Right atrium auricular region (tissue), 2 donors: Measurements from ENCODE around the gene SRGN. TPM values are rescaled to one million over a fixed set of nuclear protein-coding genes. Genes with fewer than 3 reads are reported as not detected.

Experiments
- DNase-seq: peaks from one replicate; pipeline ENCODE4 v3.0.0-alpha.2; 2019; ENCODE audit warnings: low spot score
- H3K27ac ChIP-seq, 2 donors: fragments of 200-600 bp; sonication (generic); 1 replicate in 1 of 2; 2 replicates in 1 of 2; pipeline ENCODE4 v1.5.1; 2016 to 2019
- H3K27me3 ChIP-seq, 2 donors: fragments of 200-600 bp; sonication (generic); one replicate each; pipeline versions ENCODE4 v1.5.1 to v1.6.0; 2017 to 2019
- H3K36me3 ChIP-seq: fragments of 200-600 bp; sonication (generic); one replicate; pipeline ENCODE4 v1.5.1; 2016
- H3K4me1 ChIP-seq, 2 donors: fragments of 200-600 bp; sonication (generic); one replicate each; pipeline versions ENCODE4 v1.5.1 to v1.6.0; 2017 to 2019
- H3K4me3 ChIP-seq, 2 donors: fragments of 200-600 bp; sonication (generic); 1 replicate in 1 of 2; 2 replicates in 1 of 2; pipeline ENCODE4 v1.5.1; 2017 to 2019; ENCODE audit warnings: mild to moderate bottlenecking in 1 of 2, moderate library complexity in 1 of 2
- H3K9me3 ChIP-seq, 2 donors: fragments of 200-600 bp; sonication (generic); one replicate each; pipeline ENCODE4 v1.5.1; 2019
- total RNA-seq, 2 donors: library from RNA; depleted of rRNA; stranded (reverse); fragments of >200 nt; gene quantifications; one replicate each; pipeline ENCODE4 v1.1.0, GENCODE V29; 2016
- TF ChIP-seq, protein P1 (sequence below), 2 donors: fragments of 200-600 bp; sonication (generic); IDR thresholded peaks; one replicate each; pipeline ENCODE4 v1.5.1; 2019; ENCODE audit warnings: antibody characterized with exemption in 2 of 2

SRGN gene
- total RNA-seq, 2 donors from 2014 or later, result 79.4 to 124 TPM

DNA sequence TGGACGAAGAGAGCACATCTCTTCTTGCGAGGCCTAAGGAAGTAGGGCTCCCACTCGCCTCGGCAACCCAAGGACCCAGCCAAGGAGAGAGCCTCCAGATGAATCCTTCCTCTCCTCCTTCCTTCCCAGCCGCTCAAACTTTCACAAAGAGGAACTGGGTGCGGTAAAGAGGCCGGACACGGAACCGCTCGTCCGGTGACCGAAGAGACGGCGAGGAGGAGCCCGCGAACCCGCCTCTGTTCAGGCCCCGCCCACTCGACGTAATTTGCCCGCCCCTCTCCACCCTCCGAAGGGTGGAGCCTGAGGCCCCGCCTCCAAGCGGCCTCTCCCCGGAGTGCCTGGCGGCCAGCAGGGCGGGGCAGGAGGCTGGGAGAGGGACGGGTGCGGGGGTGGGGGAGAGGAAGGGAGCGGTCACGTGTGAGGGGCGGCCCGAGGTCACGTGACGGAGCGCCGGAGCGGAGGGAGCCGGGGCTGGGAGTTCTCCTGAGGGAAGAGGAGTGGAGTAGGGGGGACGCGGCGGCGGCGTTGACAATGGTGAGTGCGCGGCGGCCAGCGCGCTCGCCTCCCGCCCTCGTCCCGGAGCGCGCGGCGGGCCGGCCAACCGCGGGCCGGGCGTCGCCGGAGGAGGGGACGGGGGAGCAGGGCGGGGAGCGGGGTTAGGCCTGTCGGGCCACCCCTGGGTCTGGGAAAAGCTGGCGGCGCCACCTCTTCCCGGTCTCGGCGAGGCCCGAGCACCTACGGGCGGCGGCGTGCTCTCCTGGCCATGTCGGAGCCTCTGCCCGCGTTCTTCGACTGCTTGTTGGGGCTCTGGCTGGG, 36.1 kb downstream of the SRGN start, which contains the start of gene VPS26A:
TSS of gene VPS26A (plus strand) at position 432 of the 816 bp plus-strand sequence. CDS start at position 532, 100 bp downstream.
- H3K4me3 ChIP-seq, result peak within 1 kb of the TSS; percentile 86 to 97
- H3K36me3 ChIP-seq, result no peaks in the 10 kb centered on the region
- peak within 1 kb of the TSS; percentile 96 to 98 for H3K27ac ChIP-seq
- TF ChIP-seq, protein P1, sequence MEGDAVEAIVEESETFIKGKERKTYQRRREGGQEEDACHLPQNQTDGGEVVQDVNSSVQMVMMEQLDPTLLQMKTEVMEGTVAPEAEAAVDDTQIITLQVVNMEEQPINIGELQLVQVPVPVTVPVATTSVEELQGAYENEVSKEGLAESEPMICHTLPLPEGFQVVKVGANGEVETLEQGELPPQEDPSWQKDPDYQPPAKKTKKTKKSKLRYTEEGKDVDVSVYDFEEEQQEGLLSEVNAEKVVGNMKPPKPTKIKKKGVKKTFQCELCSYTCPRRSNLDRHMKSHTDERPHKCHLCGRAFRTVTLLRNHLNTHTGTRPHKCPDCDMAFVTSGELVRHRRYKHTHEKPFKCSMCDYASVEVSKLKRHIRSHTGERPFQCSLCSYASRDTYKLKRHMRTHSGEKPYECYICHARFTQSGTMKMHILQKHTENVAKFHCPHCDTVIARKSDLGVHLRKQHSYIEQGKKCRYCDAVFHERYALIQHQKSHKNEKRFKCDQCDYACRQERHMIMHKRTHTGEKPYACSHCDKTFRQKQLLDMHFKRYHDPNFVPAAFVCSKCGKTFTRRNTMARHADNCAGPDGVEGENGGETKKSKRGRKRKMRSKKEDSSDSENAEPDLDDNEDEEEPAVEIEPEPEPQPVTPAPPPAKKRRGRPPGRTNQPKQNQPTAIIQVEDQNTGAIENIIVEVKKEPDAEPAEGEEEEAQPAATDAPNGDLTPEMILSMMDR (IDR thresholded peaks at IDR 0.05), result peak in 1 of 2 donors; percentile 51
- peaks cover 0 to 17% of the 10 kb centered on the region in 2 donors for H3K4me1 ChIP-seq
- DNase-seq, result peak; percentile 98
- H3K9me3 ChIP-seq, result no peaks in the 10 kb centered on the region
- H3K27me3 ChIP-seq, result no peaks in the 10 kb centered on the region

DNA sequence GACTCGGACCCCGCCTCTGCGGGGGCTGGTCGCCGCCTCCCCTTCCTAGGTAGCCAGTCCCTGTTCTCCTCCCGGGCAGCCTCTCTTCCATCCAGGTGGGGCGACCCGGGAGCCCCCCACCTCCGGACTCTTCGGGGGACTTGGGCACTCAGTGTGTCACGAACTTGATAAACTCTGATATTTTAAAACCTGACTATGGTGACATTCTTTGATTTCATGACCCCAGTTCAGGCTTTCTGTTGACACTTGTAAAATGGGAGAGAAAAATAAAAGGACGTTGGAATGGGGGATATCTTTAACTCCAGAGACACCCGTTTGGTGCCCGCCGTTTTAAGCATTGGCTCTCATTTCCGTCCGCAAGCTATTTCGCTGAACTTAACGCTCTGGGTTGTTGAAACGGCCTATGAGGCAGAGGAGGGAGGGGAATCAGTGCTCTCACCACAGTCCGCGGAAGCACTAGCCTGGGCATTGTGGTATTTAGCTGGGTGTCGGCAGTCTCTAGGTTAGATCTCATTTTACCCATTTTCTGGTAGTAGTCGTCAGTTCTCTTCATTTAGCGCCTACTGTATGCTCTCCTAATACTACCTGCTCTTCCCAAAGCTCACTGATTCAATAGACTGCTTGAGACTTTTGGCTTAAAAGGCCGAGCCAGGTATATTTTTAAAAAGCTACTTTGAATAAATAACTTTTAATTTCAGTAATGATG, 36.8 kb downstream of the SRGN start:
- Histone ChIP-seq H3K36me3 (no peaks in the 10 kb centered on the region), H3K4me3 (peak overlapping the region; percentile 86 to 97), H3K4me1 (peaks cover 0 to 19% of the 10 kb centered on the region in 2 donors), H3K27me3 (no peaks in the 10 kb centered on the region), H3K27ac (peak overlapping the region; percentile 96 to 98), H3K9me3 (no peaks in the 10 kb centered on the region)
- TF ChIP-seq, protein P1 (IDR thresholded peaks at IDR 0.05), result no peak
- DNase-seq, result no peak

DNA sequence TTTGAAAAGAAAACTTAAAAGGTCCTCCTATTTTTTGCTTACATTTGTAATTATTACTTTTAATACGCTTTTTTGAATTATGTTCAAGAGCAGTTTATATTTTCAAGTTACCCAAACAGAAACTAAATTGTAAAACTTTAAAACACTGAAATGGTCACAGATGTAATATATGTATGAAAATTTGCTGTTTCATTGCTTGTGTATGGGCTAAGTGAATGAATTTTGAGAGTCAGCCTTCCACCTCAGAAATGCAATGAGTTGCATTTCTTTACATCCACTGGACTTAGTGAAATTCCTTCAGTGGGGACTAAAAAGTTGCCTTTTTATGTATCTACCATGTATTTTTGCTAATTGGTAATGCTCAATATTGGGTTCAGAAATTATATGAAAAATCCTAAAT, 37.7 kb downstream of the SRGN start:
- TF ChIP-seq, protein P1 (IDR thresholded peaks at IDR 0.05), result no peak
- Histone ChIP-seq H3K9me3 (no peaks in the 10 kb centered on the region), H3K4me3 (peak overlapping the region in 1 of 2 donors; percentile 97), H3K27ac (no peak overlapping the region), H3K36me3 (no peaks in the 10 kb centered on the region), H3K27me3 (no peaks in the 10 kb centered on the region), H3K4me1 (peaks cover 0 to 19% of the 10 kb centered on the region in 2 donors)
- no peak for DNase-seq

DNA sequence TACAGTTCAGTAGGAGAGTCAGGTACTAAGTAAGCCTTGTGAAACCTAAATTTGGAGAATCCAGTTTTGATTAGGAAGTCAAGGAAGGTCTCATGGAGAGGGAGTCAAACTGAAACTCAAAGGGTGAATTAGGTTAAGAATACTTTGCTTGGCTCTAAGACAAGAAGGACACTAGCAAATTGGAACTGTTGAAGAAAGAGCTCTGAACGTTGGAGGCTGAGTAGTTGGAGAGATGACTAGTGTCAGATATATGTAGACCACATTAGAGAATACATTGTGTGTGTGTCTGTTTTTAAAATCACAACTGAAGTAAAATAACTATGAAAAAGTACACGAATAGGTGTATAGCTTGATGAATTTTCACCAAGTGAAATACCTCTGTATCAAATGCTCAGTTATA, 42.3 kb downstream of the SRGN start:
- no peak overlapping the region for H3K4me3 ChIP-seq

DNA sequence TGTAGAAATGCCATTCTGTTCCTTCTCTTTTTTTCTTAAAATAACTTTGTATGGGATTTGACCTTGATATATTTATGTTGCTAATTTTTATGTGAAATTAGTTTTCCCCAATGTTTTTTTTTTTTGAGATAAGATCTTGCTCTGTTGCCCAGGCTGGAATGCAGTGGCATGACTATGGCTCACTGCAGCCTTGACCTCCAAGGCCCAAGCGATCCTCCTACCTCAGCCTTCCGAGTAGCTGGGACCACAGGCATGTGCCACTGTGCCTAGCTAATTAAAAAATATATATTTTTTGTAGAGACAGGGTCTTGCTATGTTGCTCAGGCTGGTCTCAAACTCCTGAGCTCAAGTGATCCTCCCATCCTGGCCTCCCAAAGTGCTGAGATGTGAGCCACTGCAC, 52.1 kb downstream of the SRGN start:
- Histone ChIP-seq H3K27ac (no peak overlapping the region), H3K9me3 (no peaks in the 10 kb centered on the region), H3K36me3 (peaks cover 13% of the 10 kb centered on the region), H3K4me3 (no peak overlapping the region), H3K27me3 (no peaks in the 10 kb centered on the region), H3K4me1 (no peaks in the 10 kb centered on the region)
- no peak for DNase-seq
- TF ChIP-seq, protein P1 (IDR thresholded peaks at IDR 0.05), result no peak

More for the DNA sequence above, 42.3 kb downstream of the SRGN start:
- DNase-seq, result no peak
- Histone ChIP-seq H3K9me3 (no peaks in the 10 kb centered on the region), H3K36me3 (peaks cover 7% of the 10 kb centered on the region), H3K27ac (no peak overlapping the region), H3K4me1 (peaks cover 0 to 11% of the 10 kb centered on the region in 2 donors), H3K27me3 (no peaks in the 10 kb centered on the region)
- TF ChIP-seq, protein P1 (IDR thresholded peaks at IDR 0.05), result no peak
